GM12864 (cell line): ENCODE data around the gene EFCAB5.
"Not testable (repeated sequence)": the region's sequence is repeated elsewhere in the genome, so short reads cannot be mapped to it uniquely, and the experiment has no call there.

ENCODE experiments used
- DNase-seq: peaks from one replicate; pipeline ENCODE4 v3.0.0-alpha.2; 2011; ENCODE audit warnings: low read depth
- H3K4me3 ChIP-seq: 2 replicates; pipeline ENCODE4 v1.5.1; 2011; ENCODE audit warnings: mild to moderate bottlenecking, low read depth, low read length, control low read depth
- TF ChIP-seq, protein P1 (sequence below): IDR thresholded peaks from 2 replicates; pipeline ENCODE4 v1.5.1; 2011; ENCODE audit warnings: low read depth, mild to moderate bottlenecking, moderate library complexity, low read length, control low read depth, inconsistent platforms; ENCODE audit errors: missing control alignments

Gene EFCAB5

DNA sequence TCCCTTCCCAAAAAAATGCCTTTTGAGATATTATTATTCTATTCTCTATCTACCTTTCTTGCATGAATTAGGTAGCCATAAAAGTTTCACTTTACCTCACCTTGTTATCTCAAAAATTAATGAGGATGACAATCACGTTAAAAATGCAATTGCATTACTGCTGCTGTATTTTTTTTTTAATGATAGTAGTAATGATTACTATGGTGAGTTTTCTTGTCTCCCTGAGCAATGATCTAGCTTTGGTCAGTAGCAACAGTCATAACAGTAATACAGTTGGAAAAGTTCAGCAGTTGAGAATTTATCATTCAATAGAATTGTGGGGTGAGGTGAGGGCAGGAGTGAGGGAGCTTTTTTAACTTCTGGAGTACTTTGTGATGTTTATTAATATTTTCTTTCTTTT lies at the start of gene EFCAB5:
Gene EFCAB5 (plus strand): TSS at position 301 of the 400 bp plus-strand sequence. CDS start 163 bp downstream, outside the sequence.
- TF ChIP-seq, protein P1, sequence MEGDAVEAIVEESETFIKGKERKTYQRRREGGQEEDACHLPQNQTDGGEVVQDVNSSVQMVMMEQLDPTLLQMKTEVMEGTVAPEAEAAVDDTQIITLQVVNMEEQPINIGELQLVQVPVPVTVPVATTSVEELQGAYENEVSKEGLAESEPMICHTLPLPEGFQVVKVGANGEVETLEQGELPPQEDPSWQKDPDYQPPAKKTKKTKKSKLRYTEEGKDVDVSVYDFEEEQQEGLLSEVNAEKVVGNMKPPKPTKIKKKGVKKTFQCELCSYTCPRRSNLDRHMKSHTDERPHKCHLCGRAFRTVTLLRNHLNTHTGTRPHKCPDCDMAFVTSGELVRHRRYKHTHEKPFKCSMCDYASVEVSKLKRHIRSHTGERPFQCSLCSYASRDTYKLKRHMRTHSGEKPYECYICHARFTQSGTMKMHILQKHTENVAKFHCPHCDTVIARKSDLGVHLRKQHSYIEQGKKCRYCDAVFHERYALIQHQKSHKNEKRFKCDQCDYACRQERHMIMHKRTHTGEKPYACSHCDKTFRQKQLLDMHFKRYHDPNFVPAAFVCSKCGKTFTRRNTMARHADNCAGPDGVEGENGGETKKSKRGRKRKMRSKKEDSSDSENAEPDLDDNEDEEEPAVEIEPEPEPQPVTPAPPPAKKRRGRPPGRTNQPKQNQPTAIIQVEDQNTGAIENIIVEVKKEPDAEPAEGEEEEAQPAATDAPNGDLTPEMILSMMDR = no peak
- no peak for DNase-seq
- no peak within 1 kb of the TSS for H3K4me3 ChIP-seq

DNA sequence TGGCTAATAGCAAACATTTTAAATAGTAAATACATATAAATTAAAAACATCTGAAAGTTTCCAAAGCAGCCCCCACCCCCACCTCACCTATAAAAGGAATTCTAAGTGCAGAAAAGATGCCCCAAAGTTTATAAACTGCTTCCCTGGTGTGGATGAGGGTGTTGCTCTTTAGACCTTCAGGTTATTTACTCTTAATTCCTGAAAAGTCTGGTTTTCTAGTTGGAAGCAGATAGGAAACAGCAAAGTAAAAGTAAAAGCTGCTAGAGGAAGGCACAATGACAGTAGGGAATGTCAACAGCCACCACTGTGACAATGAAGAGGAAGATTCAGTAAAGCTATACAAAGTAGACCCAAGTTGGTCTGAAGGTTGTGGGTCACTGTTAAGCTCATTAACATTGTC lies 49.2 kb upstream of the EFCAB5 start:
- TF ChIP-seq, protein P1 = no peak
- no peak for DNase-seq
- no peak overlapping the region for H3K4me3 ChIP-seq

DNA sequence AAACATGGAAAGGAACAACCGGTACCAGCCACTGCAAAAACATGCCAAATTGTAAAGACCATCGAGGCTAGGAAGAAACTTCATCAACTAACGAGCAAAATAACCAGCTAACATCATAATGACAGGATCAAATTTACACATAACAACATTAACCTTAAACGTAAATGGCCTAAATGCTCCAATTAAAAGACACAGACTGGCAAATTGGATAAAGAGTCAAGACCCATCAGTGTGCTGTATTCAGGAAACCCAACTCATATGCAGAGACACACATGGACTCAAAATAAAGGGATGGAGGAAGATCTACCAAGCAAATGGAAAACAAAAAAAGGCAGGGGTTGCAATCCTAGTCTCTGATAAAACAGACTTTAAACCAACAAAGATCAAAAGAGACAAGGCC lies 44.3 kb upstream of the EFCAB5 start:
- not testable (repeated sequence) for H3K4me3 ChIP-seq, DNase-seq

DNA sequence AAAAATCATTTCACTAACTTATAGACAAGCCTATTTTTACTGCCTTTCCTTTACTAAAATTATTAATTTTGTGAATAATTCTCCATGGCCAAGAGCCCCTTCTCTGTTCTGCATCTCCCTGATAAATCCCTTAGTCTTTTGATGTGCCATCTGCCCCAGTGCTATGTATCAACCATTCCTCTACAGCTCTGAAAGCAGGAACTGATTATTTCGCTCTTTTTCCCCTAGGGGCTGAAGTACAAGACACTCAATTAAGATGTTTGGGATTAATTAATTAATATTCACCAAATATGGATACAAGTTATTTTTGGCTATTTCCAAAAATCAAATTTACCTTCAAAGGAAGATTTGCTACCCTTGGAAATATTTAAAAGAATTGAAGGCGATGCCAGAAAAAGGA lies 38.0 kb upstream of the EFCAB5 start:
- TF ChIP-seq, protein P1 = no peak
- no peak for DNase-seq
- no peak overlapping the region for H3K4me3 ChIP-seq

DNA sequence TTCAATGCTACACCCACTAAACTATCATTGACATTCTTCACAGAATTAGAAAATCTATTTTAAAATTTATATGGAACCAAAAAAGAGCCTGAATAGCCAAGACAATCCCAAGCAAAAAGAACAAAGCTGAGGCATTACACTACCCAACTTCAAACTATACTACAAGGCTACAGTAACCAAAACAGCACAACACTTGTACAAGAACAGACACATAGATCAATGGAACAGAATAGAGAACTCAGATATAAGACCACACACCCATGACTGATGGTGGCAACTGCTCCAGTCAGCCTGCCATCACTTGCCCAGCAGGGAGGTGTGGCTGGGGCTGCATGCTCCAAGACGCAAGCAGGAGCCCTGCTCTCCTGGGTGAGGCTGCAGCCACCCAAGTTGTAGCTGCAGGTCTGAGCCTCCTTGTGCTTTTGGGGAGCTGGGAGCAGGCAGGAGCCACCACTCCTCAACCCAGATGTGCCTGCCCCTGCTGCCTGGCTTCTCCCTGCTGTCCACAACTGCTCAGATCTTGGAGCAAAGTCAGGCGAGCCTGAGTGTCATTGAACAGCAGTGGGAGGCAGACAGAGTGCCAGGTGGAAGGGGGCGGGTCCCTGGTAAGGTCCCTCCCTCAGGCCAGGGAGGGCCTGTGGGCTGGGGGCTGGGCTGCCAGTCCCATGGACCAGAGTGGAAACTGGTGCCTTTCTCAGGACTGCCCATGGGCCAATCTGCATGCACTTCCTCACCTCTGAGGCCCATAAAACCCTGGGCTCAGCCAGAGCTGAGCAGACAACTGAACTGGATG lies 36.2 kb upstream of the EFCAB5 start:
- no peak overlapping the region for H3K4me3 ChIP-seq
- TF ChIP-seq, protein P1 = no peak
- DNase-seq = no peak

DNA sequence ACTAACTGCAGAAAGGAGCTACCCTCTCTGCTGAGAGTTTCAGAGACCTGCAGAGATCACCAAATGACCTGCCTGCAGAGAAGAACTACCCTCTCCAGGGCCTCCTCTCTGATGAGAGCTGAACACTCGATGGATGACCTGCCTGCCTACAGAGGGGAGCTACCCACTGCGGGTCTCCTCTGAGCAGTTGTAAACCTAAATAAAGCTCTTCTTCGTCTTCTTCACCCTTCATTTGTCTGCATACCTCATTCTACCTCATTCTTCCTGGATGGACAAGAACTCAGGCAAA lies 35.6 kb upstream of the EFCAB5 start:
- no peak for DNase-seq
- no peak overlapping the region for H3K4me3 ChIP-seq
- TF ChIP-seq, protein P1 = no peak

DNA sequence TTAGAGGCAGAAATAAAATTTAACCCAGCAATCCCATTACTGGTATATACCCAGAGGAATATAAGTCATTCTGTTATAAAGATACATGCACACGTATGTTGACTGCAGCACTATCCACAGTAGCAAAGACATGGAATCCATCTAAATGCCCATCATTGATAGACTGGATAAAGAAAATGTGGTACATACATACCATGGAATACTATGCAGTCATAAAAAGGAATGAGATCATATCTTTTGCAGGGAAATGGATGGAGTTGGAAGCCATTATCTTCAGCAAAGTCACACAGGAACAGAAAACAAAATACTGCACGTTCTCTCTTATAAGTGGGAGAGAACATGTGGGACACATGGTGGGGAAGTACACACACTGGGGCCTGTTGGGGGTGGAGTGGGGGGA lies 34.5 kb upstream of the EFCAB5 start:
- H3K4me3 ChIP-seq = no peak overlapping the region
- DNase-seq = no peak
- TF ChIP-seq, protein P1 = no peak
